Raji (cell line): Measurements from ENCODE around the gene IMMP2L.

ENCODE experiments used
- POLR2A ChIP-seq: IDR thresholded peaks from 2 replicates; pipeline ENCODE4 v1.6.1; 2011; ENCODE audit warnings: low read depth, low read length, control low read depth; ENCODE audit not compliant: insufficient read depth

The IMMP2L gene

DNA sequence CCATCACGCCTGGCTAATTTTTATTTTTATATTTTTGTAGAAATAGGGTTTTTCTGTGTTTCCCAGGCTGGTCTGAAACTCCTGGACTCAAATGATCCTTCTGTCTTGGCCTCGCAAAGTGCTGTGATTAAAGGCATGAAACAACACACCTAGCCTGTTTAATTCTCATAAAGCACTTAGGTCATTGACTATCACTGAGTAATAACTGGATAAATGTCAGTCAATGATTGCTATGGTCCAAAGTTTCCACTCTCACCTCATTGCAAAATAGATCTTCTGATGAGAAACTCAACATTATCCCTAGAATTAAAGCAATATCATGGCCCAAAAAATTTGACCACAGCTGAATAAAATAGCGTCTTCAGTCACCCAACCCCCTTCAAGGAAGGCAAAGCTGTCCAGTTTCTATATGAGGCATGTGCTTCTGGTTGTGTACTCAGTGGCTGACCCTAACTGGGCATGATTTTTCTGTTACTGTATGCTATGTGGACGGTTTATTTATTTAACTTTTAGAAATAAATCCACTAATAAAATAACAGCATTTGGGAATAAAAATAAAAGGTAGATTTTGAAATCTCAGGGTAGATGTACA is 557.9 kb downstream of the IMMP2L start:
- TF ChIP-seq POLR2A, result no peak

DNA sequence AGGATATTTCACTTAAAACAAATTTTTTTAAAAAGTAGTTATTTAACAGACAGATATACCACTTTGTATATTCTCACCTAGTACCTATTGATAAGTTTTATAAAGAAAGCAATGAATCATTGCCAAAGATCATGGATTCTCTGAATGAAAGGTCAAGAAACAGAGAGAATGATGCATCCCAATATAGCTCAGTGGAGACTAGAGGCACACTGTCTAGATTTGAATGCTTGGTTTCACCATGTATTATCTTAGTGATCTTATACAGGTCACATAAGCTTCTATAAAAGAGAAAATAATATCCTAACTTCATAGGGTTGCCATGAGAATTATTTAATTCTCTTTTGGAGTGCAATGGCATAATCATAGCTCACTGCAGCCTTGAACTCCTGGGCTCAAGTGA is 558.4 kb downstream of the IMMP2L start:
- no peak for TF ChIP-seq POLR2A

DNA sequence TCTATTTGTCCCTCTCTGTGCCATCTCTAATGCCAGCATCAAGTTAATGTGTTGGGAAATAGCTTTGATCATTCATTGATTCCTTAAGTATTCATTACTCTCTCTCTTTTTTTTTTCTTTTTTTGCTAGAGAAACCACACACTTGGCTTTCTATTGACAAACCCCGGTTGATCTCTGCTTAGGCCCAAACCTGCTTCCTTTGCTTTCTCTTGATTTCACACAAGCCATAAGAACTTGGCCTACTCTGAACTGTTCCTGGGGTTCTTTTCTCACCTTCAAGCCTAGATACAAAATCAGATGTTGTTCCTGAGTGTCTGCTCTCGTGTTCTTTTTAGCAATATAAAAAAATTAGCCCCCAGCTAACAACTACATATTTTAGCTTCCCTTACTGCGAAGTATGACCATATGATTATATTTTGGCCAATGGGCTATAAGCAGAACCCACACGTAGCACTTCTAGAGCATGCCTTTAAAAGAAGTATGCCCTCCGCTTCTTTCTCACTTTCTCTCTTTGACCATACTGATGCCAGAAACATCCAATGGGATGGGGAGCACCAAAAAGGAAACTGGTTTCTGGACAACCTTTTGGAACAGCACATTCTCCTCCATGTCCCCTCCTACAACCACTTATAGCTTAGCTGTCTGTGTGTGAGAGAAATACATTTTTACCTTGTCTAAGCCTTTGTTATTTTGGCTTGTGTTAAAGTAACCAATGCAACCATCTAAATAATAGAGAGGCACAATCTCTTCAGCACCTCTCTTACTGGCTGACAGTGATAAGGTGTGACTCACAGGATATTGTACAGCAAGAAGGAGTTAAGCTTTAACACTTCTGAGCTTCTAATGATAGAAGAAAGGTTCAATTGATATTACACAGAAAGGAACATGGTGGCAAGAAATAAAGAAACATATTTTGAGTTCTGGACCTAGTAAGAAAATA is 568.0 kb downstream of the IMMP2L start:
- TF ChIP-seq POLR2A, result no peak

DNA sequence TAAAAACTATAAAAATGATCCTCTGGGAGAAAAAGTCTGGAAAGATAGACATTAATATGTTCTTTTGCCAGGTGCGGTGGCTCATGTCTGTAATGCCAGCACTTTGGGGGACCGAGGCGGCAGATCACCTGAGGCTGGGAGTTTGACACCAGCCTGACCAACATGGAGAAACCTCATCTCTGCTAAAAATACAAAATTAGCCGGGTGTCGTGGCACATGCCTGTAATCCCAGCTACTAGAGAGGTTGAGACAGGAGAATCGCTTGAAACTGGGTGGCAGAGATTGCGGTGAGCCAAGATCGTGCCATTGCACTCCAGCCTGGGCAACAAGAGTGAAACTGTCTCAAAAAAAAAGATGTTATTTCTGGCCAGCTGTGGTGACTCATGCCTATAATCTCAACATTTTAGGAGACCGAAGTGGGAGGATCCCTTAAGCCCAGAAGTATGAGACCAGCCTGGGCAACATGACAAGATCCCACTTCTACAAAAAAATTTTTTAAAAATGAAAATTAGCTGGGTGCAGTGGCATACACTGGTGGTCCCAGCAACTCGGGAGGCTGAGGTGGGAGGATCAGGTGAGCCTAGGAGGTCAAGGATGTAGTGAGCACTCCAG is 573.3 kb downstream of the IMMP2L start:
- TF ChIP-seq POLR2A, result no peak

DNA sequence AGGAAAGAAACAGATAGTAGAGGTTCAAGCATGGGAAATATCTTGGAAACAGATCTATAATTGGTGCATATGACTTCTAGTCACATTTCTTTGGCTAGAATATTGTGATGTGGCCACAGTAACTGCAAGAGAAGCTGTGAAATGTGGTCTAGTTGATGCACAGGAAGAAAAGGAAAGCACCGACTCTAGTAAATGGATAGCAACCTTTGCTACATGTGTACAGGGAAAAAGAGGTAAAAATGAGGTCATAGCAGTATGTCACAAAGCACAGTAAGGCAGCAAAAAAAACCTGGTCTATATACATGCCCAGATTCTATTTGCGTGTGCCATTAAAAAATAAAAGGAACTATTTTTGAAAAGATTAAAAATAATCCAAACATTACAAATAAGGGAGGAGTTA is 573.9 kb downstream of the IMMP2L start:
- TF ChIP-seq POLR2A, result no peak

DNA sequence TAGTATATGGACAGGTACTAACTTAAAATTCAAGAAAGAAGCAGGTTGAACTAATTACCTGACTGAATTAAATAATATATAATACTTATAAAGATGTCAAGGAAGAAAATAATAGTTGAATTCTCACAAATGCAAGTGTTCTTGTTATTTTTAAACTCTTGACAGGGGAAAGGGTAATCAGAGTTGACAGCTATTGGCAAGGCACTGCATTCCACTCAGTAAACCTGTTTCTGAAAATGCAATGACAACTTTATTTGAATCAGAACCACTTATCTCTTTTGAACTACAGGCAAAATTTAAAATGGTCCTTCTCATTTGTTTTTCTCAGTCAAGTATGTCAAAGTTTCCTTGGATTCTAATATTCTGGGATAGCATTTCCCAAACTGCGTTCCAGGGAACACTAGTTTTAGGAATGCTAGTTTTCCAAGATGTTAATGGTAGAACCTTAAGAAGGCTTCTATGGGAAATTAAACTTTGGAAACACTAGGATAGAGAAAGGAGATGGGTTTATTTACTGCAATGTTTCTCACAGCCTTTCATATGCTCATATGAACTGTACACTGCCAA is 575.1 kb downstream of the IMMP2L start:
- no peak for TF ChIP-seq POLR2A

DNA sequence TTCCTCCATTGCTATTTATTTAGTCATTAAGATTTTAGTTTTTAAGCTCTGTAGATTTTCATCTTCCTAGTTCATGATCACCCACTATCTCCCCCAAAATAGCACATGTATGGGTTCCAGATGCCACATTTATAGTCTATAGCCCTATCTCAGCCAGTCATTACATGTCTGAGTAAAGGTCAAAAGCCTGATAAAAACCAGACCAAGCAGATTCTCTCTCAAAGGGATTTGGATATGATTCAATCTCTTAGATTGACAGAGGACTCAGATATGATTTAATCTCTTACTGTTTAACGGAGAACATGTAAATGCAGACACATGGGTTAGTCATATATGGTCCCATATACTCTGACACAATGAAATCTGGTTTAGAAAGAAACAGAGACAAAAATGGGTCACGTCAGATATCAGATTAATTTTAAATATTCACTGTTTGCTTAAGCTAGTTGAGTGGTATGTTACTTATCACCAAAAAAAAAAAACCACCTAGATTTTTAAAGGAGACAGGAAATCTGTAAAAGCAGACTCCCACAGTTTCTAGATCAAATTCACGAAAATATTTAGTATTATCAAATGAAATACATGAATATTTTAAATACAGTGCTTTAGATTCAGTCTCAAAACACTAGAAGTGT is 578.4 kb downstream of the IMMP2L start:
- TF ChIP-seq POLR2A, result no peak

DNA sequence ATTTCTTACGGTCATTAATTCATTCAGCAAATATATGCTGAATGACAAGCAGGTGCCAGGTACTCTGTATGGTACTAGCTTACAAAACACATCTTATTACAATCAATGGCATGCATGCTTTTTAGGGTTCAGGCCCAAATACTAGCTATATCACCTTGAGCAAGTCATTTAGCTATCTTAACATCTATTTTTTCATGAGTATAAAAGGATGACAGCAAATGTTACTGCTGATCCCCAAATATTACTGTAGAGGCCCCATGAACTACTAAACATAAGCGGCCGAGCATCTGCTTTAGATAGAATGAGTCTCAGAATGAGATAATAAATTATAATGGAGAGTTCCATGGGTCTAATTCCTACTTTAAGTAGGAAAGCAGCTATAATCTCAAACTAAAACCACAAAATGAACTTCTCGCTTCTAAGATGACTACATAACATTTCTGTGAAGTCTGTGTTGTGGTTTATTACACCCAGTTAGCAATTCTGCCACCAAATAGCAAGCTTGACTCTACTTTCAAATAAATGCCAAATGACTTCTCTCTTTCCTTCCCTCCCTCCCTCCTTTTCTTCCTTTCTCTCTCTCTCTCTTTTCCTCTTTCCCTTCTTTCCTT is 585.1 kb downstream of the IMMP2L start:
- no peak for TF ChIP-seq POLR2A

DNA sequence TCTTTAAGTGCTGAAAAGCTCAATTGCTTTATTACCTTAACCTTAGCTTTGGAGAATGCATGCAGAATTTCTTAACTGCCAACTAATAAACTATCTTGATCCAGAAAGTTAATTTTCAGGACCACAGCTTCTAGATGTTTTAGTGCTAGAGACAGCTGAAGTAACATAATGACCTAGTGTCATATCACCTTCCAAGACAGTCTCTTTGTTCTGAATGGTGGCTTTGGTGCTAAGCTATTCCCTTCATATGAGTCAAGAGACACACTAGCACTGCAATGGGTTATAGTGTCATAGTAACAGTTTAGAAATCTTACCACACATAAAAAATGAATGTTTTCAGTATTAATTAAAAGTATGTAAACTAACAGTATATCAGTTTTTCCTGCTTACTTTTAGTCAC is 586.8 kb downstream of the IMMP2L start:
- TF ChIP-seq POLR2A, result no peak

DNA sequence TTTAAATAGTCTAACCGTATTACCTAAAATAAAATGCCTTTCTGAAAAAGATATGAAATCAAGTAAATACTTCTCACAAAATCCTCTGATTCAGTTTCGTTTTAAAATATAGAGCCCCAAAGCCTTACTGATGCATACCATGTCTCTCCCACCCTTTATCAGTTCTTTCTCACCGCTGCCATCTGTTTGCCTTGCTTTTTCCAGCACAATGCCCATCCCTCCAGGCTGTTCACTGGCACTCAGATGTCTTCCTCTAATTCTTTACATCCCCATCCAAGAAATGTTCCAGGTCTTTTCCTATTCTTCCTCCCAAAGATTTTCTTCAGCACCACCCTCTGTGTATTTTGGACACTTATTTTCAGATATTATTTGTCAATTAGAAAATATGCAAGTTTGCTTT is 587.9 kb downstream of the IMMP2L start:
- no peak for TF ChIP-seq POLR2A

DNA sequence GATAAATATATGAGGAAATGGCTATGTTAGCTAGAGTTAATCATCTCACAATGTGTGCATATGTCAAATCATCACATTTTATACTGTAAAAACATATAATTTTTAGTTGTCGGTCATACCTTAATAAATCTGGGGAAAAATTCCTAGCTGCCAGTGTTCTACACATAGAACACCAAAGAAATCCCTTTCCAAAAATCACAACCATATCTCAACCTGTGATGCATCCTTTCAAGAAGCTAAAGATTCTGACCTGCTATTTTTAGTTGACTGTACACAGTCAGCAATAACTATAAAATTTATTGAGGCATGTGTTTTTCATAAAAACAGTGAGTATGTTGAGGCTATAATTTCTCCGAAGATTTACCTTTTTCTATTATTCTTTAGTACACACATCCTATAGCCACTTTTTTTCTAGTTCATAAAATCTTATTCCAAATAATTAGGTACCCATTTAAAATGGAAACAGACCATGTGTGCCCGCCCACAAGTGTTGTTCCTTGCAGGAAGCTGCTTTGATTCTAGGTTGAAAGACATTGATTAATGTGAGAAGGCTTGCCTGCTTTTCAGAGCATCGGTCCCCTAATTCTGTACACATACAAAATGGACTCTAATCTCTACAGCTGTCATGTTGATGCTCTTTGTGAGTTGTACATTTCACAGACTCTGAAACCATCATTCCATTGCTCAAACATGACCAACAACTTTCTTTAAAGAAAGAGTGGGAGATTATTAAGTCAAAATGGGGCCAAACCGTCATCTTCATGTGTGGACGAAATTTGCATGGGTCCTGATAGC is 588.9 kb downstream of the IMMP2L start:
- no peak for TF ChIP-seq POLR2A

DNA sequence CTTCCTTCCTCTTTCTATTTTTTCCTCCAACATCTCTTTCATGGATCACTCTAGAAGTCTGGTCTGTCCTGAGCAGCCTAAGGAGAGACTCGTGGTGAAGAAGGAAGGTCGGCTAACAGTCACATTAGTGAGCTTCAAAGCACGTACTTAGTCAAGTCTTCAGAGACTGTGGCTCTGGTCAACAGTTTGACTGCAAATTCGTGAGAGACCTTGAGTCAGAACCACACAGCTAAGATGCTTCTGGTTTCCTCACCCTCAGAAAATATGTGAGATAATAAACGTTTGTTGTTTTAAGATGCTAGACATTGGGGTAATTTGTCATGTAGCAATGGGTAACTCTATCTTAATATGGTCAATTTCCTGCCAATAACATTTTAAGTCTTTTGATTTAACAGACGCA is 597.5 kb downstream of the IMMP2L start:
- no peak for TF ChIP-seq POLR2A

DNA sequence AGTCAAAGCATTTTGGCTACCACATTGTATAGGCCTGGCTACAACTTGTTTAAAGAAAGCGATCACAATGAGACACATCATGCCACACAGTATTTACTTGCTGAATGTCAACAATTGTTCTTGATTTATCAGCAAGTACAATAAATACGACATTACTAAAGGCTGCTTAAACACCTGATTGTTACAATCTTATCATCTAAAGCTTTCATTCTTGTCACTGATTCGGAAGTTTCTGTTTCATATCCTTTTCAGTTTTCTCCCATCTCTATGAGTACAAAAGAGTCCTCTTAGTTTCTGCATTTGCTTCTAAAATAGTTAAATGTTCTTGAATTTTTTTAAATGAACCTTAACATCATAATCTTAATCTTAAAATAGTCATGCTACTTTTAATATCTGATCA is 599.5 kb downstream of the IMMP2L start:
- no peak for TF ChIP-seq POLR2A

DNA sequence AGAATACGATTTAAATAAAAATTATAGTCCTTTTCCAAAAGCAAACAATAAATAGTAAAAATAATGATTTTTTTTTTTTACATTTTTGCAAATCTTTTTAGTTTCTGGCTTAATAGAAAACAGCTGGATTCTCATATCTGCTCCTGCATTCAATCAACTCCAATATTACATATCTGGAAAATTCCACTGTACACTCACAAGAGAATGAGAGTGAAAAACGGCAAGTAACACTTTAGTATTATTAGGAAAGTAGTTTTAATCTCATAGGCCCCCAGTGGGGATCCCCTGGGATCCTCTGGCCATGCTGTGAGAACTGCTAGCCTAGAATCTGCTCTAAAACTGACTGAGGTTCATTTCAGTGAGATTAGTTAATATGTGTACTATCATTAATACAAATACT is 599.9 kb downstream of the IMMP2L start:
- no peak for TF ChIP-seq POLR2A
